HG02943 (cell line): ENCODE results near the gene KDM4C.
A peak's percentile ranks its signal among the peaks of the same experiment; 100 is the strongest.

Experiments
- ATAC-seq: cut with Tn5 transposase; IDR thresholded peaks from one replicate; pipeline ENCODE4 v1.9.1; 2021; ENCODE audit warnings: mild to moderate bottlenecking, low read depth, moderate library complexity; ENCODE audit not compliant: unreplicated experiment

The KDM4C gene

DNA sequence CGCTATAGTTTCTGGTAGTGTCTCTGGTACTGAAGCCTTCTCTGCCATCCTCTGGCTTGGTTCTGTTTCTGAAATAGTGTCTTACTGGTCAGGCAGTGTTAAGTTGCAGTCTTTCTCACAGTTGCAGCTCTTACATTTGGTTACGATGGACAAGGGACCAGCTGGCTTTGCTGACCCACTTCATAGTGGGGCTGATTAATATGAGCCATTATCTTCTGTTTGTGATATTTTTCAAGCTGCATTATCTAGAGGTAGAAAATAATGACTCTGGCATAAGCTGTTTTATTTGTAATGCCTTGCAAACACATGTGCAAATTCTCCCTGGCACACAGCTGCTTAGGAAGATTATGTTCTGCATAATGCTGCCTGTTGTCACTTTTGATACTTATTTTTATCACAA, 199.1 kb downstream of the KDM4C start:
- no peak for ATAC-seq

DNA sequence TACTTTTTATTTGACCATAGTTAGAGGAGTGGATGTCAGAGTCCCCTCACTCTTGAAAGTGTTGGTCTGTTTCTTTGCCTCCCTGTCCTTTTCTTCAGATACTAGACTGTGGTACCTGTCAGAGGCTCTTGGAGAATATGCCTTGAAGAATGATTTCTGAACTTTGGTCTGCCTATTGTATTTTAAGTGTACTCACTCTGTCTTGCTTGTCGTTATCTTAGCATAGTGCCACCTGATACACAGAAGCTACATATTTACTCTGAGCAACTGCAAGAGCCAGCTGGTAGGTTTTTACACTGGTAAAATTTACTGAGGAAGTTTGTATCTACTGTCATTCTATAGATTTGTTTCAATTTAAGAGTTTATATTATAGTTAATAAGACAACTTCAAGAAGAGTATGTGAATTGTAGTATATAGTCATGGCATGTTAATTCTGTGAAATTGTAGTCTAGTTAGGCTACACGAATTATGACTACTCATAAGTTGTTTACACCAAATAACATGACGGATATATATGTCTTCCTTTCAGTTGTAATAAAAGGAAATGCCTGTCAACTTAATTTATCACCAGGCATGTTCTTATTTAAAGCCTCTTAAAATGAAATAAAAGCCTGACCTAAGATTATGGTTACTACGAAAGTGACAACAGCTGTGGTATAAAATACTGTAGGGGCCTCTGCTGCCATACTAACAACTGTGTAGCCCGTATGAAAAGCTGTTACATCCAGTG, 201.7 kb downstream of the KDM4C start:
- ATAC-seq, result no peak

DNA sequence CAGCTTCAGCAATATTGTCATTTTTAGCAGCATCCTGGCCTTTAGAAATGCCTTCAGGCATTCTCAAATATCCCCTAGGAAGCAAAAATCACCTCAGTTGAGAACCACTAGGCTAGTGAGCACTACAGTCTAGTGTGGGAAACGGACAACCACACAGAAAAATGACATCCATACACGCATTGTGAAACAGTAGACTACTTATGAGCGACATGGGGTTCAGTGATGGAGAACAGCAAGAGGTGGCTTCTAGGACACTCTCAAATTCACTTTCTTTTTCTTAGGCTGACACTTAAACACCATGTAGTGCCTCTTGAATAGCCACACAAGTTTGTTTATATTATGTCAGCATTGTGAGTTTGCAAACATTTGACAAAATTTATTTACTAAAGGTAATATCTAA, 203.0 kb downstream of the KDM4C start:
- peak; percentile 71 for ATAC-seq

DNA sequence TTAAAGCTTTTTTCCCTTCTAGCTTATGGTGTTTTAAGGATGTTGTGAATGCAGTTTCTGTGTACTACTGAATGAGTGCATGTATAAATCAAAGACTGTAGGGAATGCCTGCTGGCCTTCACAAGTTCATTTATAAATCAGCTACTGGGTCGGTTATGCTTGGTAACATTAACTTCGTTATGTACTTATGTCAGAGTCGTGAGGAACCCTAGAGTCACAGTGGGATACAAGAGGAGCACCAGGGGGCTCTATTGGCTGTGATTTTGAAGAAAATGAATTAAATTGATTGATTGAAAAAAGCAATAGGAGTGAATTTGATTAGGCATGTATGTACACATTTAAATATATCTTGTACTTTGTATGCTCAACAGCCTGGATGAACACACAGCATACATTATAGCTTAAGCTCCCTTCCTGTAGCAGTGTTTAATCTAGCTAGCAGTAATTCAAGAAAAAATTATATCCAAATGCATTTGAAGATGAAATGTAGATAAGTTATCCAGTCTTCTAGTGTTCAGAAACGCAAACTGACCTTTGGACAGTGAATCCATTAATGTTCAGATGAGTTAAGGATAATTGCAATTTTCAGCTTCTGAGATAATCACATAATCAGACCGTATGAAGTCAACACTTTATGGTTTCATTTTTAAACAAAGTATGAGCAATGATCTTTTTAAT, 204.2 kb downstream of the KDM4C start:
- no peak for ATAC-seq

DNA sequence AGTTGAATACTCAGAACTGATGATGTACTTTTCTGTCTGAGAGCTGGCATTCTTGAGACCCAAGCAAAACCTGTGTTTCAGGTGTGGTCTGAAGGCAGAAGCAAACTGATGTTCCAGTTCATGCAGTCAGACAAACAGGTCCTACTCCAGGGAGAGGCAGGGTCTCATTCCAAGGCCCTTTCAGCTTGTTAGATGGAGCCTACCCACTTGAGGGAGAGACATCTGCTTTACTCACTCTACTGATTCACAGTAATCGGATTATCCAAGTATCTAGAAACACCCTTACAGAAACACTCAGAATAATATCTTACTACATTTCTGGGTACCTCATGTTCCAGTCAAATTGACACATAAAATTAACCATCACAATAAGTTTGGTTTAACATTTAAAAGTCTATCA, 207.8 kb downstream of the KDM4C start:
- no peak for ATAC-seq

DNA sequence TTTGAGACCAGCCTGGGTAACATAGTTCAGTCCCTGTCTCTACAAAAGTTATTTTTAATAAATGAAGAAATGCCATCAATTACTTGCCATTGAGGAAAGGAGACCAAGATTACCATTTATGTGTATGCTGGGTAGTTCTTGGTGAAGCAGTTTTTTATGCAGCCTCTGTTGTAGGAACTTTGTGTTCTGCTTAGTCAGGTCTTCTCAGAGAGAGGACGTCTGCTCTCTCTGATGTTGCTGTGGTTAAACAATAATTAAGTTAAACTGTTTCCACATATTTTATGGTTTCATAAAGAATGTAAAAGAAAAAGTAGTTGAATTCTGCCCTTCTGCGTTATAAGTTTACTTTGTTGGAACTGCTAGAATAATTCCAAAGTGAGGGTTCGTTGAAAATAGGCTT, 210.5 kb downstream of the KDM4C start:
- no peak for ATAC-seq

- ATAC-seq, result no peak
Measured at GRCh38 chr9:6969805-6970204, 212.0 kb downstream of the KDM4C start.

- no peak for ATAC-seq
Measured at GRCh38 chr9:6973089-6973488, 215.3 kb downstream of the KDM4C start.

DNA sequence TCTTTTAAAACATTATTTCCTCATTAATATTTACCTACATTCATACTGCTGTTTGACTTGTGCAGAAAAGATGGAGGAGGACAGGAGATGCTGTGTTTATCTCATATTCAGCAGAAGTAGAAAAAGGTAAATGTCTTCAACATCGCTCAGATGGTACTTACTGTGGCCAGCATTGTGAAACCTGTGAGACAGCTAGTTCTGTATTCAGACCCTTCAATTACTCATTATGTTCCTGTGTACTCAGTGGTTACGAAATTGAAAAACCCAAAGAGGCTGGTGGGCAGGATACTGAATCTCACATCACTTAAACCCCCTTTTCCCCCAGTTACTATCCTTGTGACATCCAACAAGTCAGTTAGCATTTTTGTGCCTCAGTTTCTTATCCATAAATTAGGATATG, 216.0 kb downstream of the KDM4C start:
- peak; percentile 99 for ATAC-seq

DNA sequence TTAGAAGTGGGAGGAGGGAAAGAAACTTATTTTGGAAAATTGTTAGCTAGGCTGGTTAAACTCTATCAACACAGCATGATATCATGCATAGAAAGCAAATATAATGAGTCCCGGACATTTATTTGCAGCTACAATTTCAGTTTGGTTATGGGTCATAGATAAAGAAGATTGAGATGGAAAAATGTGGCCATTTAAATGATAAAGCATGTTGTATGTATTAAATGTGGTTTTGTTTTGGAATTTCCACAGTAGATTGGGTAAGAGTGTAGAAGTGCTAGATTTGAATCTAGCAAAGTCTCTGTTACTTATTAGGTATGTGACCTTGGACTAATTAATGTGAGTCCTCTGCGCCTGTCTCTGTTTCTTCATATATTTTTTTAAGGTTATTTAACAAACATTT, 217.4 kb downstream of the KDM4C start:
- ATAC-seq, result no peak

DNA sequence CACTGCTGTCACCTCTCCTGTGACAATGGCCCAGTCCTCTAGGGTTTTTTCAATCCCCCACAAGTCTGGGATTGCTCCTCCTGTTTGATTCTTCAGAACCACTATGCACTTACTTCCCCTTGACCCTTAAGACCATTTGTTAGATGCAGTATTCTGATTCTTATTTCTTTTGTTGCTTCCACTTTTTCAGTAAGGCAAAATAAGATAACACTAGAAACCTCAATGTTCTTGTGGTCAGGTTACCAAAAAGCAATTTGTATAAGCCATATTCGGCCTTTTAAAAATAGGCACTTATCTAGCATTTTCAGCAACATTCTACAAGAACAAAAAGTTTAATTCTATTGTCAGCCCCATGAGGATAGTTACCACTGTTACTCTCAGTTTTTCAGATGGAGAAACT, 220.0 kb downstream of the KDM4C start:
- ATAC-seq, result no peak

DNA sequence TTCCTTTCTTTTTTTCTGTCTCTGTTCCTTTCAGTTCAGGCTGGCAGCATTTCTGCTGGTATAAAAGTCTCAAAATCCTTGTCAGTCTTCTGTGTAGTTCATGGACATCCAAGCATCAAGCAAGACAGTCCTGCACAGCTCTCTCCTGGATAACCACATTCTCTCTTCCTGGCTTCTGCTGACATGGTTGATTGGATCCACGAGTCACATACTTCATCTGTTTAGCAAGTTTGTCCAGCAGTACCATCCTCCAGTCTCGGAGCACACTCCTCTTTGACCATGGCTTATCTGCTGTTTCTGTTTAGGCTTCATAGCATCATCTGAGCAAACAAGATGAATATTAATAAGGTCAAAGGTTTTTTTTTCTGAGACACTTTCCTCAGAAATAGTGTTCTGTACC, 220.8 kb downstream of the KDM4C start:
- no peak for ATAC-seq

GRCh38 chr9:6984941-6985578, 227.3 kb downstream of the KDM4C start:
- ATAC-seq, result no peak

DNA sequence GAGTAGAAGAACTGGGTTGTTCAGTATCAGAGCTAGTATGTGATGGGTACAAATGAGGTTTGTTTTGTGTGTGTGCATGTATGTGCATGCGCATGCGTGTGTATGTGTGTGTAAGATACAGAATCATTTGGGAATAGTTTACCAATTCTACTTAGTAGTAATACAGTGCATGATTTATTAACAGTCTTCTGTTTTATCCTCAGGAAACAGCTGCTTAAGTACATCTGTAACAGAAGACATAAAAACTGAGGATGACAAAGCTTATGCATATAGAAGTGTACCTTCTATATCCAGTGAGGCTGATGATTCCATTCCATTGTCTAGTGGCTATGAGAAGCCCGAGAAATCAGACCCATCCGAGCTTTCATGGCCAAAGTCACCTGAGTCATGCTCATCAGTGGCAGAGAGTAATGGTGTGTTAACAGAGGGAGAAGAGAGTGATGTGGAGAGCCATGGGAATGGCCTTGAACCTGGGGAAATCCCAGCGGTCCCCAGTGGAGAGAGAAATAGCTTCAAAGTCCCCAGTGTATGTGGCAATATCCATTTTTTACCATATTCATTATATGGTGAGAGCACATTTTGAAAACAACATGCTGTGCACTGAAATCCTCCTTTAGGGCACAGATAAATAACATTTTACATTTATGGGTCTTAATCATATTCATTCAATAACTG, 228.5 kb downstream of the KDM4C start:
- no peak for ATAC-seq

- ATAC-seq, result no peak
Measured at GRCh38 chr9:6987381-6987780, 229.6 kb downstream of the KDM4C start.

DNA sequence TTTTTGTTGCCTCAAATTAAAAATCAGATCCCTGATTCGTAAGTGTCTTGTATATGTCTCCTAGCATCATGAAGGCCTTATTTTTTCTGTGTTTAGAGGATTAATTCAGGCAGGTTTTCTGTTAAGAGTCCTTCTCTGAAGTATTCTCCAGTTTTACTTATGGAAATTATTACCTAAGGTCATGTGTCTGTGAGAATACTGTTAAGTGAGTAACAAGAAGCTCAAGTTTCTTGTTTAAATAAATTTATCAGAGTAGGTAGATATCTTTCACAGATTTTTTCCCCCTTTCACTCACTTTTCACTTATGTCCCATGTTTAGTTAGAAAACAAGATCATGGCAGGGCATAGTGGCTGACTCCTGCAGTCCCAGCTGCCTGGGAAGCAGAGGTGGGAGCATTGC, 233.6 kb downstream of the KDM4C start:
- no peak for ATAC-seq

GRCh38 chr9:6996061-6996854, 238.5 kb downstream of the KDM4C start:
- no peak for ATAC-seq

DNA sequence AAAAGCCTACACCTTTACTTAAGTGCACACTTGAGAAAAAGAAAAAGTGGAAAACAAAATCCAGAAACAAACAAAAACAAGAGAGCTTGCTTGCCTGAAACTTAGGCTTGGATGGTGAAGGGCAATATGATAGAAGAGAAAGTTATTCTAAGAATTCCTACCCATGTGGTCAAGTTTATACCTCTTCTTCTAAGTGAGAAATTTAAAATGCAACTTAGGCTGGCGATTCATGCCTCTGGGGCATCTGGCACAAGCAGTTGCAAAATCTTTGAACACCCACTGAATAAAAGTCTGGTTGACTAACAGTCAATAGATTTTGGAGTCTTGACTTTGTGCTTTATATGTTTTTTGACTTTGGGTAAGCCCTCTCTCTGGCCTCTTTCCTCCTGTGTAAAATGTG, 239.6 kb downstream of the KDM4C start:
- ATAC-seq, result no peak

- ATAC-seq, result no peak
Measured at GRCh38 chr9:6999794-7000193, 242.0 kb downstream of the KDM4C start.

GRCh38 chr9:7001571-7001970, 243.8 kb downstream of the KDM4C start:
- ATAC-seq, result no peak

DNA sequence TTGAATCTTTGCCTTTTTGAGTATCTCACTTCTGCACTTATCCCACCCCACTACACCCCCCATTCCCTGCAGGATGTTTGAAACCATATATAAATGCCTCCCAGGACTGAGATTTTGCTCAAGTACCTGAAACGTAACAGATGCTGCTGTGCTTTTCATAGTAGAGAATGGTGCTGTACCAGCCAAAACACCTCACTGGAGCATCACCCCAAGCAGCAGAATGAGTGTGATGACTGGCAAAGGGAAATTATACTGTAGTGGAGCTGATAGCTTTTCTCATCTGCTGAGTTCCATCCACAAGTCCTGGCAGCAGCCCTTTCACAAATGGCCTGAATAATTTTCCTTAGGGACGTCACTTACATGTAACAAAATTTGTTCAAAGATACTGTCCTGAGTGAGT, 246.1 kb downstream of the KDM4C start:
- no peak for ATAC-seq
